SU-DHL-6 (cell line): ENCODE data around the gene RAB1B.

Source experiments
- CTCF ChIP-seq: fragments of 200-600 bp; sonication (generic); IDR thresholded peaks from one replicate; pipeline ENCODE4 v1.5.1; 2017; ENCODE audit warnings: antibody characterized with exemption, mild to moderate bottlenecking, low read length, moderate library complexity; ENCODE audit not compliant: insufficient read depth, poor library complexity, severe bottlenecking
- EZH2phosphoT487 ChIP-seq: fragments of 200-600 bp; sonication (generic), shearing (Covaris generic); conservative IDR thresholded peaks from 2 replicates; pipeline ENCODE4 v1.6.1; 2018; ENCODE audit warnings: mild to moderate bottlenecking, antibody characterized with exemption, low read length, moderate library complexity, mixed read lengths

- TF ChIP-seq CTCF (no peak), EZH2phosphoT487 (no peak)
These were observed 41.9 kb downstream of the RAB1B start for GRCh38 chr11:66310324-66310723.
